Sciatic nerve (tissue), 2 donors: ENCODE measurements around the gene ARNT2. TPM values are rescaled to one million over a fixed set of nuclear protein-coding genes. Genes with fewer than 3 reads are reported as not detected.

Experiments used
- ATAC-seq: fragments of 200-7000 bp; cut with Tn5 transposase; one replicate; pipeline ENCODE4 v1.9.1; 2020; ENCODE audit warnings: mild to moderate bottlenecking, moderate library complexity
- DNase-seq: peaks from one replicate; pipeline ENCODE4 v3.0.0-alpha.2; 2020; ENCODE audit warnings: low spot score
- intact Hi-C: fragments of 100-400 bp; cut with DNase I; formaldehyde crosslinking; loops from one replicate; pipeline ENCODE4 v1.14.2; 2022
- total RNA-seq: library from RNA; stranded (reverse); fragmentation: NEBNext Ultra II Directional; extraction: Animal tissue kit (Norgen Biotek cat#: 25700); gene quantifications from one replicate; pipeline ENCODE4 v1.2.1, GENCODE V29; 2021
- donor health status: DM: no; HTN: no; CAD: no.
- donor health status: DM: no; HTN: no; CAD: no.

ARNT2 gene
- total RNA-seq, 1 donor from 2014 or later, result 16.6 TPM

DNA sequence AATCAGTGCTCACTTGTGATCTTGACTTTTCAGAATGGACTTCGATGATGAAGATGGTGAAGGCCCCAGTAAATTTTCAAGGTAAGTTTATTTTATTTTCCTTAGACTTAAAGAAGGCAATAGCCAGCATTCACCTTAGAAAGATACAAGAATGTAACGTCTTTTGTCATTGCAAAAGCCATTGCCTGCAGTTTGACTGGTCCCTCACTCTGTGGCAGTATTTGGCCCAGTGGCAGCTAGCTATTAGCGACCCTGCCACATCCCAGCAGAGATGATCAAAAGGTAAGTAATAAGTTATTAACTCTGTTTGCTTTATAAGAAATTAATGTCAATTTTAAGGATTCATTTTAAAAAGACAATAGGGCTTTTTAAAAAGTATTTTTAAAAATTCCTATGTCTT is 53.7 kb downstream of the ARNT2 start:
- intact Hi-C loops, result loop anchor here (10.0 kb wide), 2 partner anchors 327 to 517 kb away; no protein-coding TSS in a partner anchor
- DNase-seq (no peak), ATAC-seq (no peak)

DNA sequence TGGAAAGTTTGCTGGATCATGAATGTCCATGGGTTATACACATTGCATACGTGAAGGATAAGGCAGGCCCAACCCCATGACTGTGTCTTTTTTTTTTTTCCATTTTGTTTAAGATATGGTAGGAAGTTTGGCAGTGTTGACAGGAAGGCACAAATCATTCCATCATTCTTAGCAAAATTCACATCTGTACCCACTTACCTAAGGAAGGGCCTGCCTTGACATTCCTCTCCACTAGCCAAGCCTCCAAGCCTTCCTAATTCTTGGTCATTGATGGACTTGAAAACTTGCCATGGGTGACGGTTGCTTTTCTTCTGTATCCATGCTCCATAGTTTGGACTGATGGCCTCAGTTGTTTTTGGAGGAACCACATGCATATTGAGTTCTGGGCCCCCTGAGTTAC is 54.4 kb downstream of the ARNT2 start:
- DNase-seq (no peak), ATAC-seq (no peak)
- intact Hi-C loops, result loop anchor here (10.0 kb wide), 2 partner anchors 326 to 516 kb away; no protein-coding TSS in a partner anchor

DNA sequence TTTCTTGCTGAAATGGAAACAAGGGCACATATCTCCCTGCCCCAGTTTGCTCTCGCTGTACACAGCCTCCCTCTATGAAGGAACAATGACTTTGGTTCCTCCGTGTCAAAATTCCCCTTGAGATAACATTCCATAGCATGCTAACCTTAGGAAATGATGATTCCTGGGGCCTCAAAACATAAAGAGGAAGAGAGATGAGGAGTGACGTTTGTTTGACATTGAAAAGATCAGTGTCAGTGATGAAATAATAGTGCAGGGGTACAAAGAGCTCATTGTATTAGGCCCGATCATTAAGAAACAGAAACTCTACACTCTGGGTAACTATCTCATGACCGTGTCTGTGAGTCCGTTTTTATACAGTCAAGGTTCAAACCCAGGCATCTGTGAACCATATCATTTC is 55.2 kb downstream of the ARNT2 start:
- no peak for ATAC-seq
- no peak for DNase-seq
- intact Hi-C loops, result loop anchor here (10.0 kb wide), 2 partner anchors 325 to 515 kb away; no protein-coding TSS in a partner anchor

DNA sequence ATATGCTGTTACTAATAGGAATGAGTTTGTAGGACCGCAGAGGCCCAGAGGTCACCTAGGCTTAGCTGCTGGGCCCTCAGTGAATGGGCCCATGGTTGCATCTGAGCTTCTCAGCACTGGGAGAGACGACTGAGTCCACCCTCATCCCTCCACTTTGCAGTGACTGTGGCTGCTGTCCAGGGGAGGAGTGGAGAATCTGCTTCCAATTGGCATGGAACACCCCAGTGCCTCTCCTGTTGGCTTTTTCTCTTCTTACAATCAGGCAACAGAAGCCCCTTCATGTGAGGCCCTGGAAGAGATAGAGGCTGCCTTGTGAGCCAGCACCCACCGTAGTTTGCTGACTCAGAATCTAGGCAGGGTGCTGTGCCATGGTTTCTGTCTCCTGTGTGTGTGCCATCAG is 55.6 kb downstream of the ARNT2 start:
- DNase-seq, result no peak
- intact Hi-C loops, result loop anchor here (10.0 kb wide), 2 partner anchors 325 to 515 kb away; no protein-coding TSS in a partner anchor
- no peak for ATAC-seq

GRCh38 chr15:80461356-80462095 is 57.3 kb downstream of the ARNT2 start:
- intact Hi-C loops, result no loop called here
- DNase-seq (no peak), ATAC-seq (peak; percentile 68)

- intact Hi-C loops, result no loop called here
- no peak for ATAC-seq
- DNase-seq, result no peak
Measured at GRCh38 chr15:80462111-80462510, 57.9 kb downstream of the ARNT2 start.

DNA sequence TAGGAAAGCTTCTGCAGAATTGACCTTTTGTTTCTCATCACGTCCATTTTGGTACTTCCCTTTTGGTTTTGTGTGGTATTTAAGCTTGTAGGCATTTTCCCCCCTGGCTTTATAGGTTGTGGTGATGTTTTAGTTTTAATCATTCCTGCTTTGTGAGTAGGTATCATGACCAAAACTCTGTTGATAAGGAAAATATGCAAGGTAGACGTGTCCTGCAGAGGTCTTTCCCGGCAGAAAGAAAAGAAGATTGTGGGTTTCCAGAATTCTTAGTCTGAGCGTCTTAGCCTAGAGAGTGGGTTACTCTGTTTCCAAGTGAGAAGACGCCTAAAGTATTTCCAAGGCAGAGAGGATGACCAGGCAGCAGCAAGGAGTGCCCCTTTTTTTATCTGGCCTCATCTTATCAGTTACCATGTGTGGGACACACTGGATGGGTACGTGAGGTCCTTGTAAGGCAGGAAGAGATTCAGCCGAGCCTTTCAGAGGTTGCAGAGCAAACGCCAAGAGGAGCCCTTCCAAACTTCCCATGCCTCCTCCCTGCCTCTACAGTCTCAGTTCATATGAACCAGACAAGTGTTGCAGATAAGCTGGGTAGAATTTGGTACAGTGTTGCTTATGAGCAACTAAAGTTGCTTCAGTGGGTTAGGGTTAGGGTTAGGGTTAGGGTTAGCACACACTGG is 58.8 kb downstream of the ARNT2 start:
- ATAC-seq (no peak), DNase-seq (no peak)
- intact Hi-C loops, result no loop called here

- DNase-seq (no peak), ATAC-seq (no peak)
- intact Hi-C loops, result no loop called here
Measured at GRCh38 chr15:80464951-80465625, 60.9 kb downstream of the ARNT2 start.

DNA sequence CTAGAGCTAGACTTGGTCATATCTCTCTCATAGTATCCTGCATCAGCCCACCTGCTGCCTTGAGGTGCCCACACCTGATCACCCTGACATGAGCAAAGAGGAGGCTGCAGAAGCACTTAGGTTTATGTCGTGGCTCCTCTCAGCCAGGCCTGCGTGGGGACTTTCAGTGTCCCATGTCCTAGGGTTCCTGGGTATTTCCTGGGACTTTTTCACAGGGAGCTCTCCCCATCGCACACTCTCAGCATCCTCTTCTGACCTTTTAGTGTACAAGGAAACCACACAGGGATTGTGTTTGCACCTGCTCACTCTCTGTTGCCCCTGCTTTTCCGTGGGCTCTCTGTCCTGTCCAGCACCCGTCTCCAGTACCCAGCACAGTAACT is 61.4 kb downstream of the ARNT2 start:
- DNase-seq, result no peak
- intact Hi-C loops, result no loop called here
- ATAC-seq, result no peak

- intact Hi-C loops, result no loop called here
- DNase-seq (no peak), ATAC-seq (no peak)
Measured at GRCh38 chr15:80466543-80466942, 62.4 kb downstream of the ARNT2 start.

- no peak for DNase-seq
- intact Hi-C loops, result no loop called here
- ATAC-seq, result no peak
Measured at GRCh38 chr15:80467311-80467714, 63.1 kb downstream of the ARNT2 start.

GRCh38 chr15:80468796-80469195 is 64.6 kb downstream of the ARNT2 start:
- DNase-seq, result no peak
- ATAC-seq, result no peak
- intact Hi-C loops, result no loop called here

GRCh38 chr15:80471881-80472280 is 67.7 kb downstream of the ARNT2 start:
- ATAC-seq, result no peak
- no peak for DNase-seq
- intact Hi-C loops, result no loop called here

GRCh38 chr15:80473286-80474223 is 69.4 kb downstream of the ARNT2 start:
- no peak for DNase-seq
- ATAC-seq, result no peak
- intact Hi-C loops, result no loop called here

DNA sequence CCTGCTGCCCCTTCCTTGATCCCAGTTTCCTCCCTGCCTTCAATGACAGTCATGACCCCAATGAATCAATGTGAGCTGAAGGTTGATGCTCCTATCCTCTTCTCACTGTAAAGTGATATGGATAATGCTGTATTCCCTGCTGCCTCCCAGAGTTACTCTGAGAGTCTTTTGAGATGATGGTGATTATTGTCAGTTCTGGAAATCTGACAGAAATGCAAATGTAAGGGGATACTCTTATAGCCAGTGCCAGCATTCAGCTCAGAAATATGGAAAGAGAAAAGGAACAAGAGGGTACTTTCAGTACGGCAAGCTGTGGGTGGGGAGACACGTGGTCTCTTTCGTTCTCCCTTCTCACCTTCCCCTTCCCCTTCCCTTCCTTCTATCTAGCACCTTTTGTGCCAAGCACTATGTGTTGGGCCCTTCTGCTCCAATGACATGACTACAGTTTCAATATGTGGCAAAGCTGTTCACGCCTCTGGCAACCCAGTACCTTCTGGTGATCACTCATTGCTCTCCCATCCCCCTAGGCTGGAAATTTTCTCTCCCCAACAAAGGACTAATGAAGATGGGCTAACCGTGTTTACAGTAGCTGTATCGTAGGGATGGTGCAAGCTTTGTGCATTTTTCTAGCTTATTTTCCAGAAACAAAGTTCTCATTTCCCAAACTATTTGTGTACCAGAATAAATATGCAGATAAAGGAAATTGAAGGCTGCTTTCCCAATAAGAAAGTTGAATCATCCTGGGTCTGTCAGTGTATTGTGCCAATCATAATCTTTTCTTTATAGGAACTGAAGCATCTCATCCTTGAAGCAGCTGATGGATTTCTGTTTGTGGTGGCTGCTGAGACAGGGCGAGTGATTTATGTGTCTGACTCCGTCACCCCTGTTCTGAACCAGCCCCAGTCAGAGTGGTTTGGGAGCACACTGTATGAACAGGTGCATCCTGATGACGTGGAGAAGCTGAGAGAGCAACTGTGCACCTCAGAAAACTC is 70.3 kb downstream of the ARNT2 start:
- intact Hi-C loops, result no loop called here
- ATAC-seq (no peak), DNase-seq (no peak)

GRCh38 chr15:80475572-80475971 is 71.4 kb downstream of the ARNT2 start:
- ATAC-seq (no peak), DNase-seq (no peak)
- intact Hi-C loops, result no loop called here

DNA sequence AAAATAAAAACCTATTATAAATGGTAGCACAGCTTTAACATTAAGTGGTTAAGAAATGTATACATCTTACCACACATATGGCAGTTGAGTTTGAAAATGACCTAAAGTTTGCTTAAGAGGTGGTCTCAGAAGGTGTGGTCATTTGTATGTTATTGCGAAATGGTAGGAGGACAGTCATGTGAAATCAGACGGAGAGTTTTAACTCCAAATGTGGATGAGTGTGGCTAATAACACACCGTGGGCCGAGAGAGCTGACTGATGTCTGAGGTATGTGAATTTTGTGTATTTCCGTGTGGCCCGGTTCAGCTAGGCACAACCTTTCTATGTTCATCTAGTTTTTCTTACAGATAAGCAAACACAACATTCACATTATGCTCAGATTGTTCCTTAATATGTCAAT is 71.9 kb downstream of the ARNT2 start:
- ATAC-seq (no peak), DNase-seq (no peak)
- intact Hi-C loops, result no loop called here

DNA sequence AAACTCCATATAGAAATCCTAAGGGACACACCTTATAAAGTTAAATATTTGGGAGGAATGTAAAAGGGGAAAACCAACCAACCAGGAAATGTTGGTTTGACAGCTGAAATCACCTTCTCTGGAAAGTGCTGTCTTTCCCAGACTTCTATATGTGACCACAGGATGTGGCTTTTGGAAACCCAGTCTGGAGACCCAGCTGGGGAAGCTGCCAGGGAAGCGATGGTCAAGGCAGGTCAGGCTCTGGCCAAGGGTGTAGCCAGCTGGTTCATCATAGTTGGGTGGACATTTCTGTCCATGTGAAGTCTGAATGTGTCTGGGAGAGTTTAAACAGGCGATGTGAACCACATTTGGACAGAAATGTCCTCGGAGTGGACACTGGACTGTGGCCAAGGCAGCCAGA is 73.9 kb downstream of the ARNT2 start:
- ATAC-seq, result no peak
- DNase-seq, result no peak
- intact Hi-C loops, result no loop called here
